Pons (tissue), 1 donor: Measurements from ENCODE around the gene TMEM72.

Experiments
- DNase-seq: peaks from one replicate; pipeline ENCODE4 v3.0.0-alpha.2; 2016; ENCODE audit warnings: low spot score

TMEM72 gene

DNA sequence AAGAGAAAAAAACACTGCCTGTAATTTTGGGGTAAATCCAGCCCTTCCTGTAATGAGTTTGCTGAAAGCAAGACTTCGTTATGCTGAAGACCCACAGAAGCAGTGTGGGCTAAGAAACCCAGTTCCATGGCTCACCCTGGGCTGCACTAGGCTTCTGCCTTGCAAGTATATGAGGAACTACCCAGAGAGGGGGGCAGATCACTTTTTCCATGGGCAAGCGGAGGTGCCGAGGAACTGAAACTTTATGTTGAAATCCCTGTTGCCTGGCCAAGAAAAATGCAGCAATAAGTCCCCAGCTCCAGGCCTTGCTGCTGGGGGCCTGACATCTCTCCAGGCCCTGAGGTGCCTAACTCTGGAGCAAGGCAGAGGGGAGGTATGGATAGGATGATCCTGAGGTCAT, 57.0 kb downstream of the TMEM72 start:
- DNase-seq = peak; percentile 85

DNA sequence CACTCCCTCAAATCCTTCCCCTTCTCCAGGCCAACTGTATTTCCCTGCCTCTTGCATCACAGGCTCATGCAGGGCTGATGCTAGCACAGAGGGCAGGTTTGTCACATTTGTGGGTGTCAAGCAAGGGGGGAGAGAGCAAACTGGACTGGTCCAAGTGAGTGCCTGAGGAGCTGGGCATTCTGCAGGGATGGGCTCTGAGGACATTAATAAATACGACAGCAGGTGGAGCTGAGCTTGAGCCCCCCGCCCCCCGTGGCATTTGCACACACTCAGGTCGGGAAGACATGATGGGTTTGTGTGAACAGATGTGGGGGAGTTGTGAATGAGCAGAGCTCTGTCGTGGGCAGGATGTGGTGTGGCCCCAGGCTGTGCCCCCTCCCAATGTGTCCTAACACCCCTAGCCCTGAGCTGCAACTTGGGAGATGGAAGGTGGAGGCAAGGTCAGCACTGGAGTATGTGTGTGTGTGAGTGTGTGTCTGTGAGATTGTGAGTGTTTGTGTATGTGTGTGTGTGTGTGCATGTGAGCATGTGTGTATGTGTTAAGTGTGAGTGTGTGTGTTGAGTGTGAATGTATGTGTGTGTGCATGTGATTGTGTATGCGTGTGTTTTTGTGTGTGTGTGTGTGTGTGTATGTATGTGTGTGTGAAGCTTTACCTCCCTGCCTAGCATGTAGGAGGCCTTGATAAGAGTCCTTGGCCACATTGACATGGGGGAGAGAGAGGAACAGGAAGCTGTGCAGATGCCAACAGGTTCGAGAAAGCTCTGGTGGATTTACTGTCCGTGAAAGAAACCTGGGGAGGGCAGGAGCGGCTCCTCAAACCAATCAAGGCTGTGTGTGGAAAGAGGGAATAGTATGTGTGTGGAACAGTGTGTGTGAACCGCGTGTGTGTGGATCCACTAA, 57.6 kb downstream of the TMEM72 start:
- no peak for DNase-seq

DNA sequence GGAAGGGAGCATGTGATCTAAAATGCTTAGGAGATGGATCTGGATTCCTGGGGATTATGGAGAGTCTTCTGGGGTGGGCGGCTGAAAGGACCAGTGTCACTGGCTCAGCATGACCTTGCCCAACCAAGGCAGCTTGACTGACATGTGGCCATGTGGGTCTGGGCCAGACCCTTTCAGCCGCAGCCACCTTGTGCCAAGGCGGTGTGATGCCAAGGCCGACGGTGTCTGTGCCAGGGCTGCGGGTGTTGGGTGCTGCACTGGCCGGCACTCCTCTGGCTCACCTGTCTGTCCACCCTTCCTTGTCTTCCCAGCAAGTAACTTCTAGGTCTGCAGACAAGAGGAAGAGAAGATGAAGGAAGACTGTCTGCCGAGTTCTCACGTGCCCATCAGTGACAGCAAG, 58.7 kb downstream of the TMEM72 start:
- no peak for DNase-seq

DNA sequence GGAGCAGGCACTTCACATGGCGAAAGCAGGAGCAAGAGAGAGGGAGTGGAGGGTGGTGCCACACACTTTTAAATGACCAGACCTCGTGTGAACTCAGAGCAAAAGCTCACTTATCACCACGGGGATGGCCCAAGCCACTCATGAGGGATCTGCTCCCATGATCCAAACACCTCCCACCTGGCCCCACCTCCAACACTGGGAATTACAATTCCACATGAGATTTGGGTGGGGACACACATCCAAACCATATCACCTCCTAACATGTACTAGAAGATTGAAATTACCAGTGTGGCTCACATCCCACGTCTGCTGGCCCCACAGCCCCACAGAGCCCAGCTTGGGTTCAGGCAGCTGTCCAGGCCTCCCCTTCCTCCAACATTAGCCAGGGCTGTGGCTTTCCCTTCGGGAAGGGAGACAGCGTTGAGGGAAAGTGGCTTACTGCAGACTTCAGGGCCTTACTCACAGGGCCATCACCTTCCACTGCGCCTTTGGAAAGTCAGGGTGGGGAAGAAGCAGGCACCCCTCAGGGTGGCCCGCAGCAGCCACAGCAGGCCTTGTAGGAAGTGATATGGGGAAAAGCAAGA, 59.8 kb downstream of the TMEM72 start:
- no peak for DNase-seq

DNA sequence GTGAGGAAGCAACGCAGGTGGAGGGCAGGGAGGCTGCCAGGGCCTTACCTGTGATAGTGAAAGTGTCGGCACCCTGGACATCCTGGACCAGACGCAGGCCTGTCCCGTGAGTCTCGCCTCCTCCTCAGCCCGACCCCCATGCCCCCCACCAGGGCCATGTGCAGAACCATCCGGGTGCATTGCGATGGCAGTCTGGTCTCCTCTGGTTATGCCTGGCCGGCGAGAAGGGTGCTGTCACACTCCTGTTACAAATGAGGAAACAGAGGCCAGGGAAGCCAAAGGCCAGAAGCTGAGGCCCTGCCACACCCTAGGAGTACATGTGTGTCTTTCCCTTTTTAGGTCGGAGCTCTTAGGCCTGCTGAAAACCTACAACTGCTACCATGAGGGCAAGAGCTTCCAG, 60.3 kb downstream of the TMEM72 start:
- no peak for DNase-seq

DNA sequence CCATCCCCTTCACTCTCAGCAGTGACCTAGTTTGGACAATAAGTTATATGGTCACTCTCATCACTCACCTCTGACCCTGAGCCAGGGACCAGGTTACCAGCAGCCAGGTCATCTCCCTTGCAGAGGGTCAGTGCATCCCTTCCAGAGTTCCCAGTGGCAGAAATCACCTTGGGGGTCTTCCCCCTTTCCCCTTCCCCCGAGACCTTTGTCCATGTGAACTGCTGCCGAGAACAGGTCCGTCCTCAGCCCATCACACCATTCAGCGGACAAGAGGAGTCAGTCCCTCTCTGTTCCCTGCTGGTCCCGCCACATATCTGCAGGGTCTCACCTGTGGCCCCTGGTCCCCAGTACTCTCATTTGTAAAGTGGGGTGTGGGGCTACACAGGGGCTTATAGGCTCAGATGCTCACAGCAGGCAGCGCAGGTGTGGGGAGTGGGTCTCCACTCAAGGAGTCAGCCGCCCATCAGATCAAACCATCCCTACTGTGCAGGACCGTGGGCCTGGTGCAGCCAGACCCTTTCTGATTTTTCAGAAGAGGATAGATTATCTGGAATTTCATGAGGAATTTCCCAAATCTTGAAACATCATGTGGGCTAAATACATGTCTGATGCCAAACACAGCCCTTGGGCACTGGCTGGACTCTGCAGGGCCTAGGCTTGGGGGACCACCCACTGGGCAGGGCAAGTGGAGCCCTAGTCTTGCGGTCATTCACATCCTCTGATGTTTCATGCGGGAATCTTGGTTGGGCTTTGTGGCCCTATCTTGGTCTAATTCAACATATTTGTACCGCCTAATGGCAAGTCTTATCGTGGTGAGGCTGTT, 61.0 kb downstream of the TMEM72 start:
- DNase-seq = no peak

DNA sequence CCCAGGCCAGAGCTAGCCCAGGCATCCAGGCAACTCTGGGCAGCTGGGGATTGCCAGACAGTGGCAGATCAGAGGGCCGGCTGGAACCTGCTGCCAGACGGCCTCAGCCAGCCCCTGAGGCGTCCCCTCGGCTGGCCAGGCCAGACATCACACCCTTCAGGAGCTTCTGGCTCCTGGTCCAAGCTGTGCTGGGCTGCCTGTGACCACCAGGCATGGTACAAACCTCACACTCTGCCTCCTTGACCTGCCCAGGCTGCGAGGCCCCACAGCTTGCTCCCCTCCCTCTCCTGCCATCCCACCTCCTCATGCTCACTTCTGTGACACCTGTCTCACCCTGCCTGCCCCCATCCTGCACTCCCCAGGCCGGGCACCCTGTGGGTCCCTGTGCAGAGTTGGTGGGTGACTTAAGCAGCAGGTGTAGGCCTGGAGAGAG, 61.8 kb downstream of the TMEM72 start:
- no peak for DNase-seq

DNA sequence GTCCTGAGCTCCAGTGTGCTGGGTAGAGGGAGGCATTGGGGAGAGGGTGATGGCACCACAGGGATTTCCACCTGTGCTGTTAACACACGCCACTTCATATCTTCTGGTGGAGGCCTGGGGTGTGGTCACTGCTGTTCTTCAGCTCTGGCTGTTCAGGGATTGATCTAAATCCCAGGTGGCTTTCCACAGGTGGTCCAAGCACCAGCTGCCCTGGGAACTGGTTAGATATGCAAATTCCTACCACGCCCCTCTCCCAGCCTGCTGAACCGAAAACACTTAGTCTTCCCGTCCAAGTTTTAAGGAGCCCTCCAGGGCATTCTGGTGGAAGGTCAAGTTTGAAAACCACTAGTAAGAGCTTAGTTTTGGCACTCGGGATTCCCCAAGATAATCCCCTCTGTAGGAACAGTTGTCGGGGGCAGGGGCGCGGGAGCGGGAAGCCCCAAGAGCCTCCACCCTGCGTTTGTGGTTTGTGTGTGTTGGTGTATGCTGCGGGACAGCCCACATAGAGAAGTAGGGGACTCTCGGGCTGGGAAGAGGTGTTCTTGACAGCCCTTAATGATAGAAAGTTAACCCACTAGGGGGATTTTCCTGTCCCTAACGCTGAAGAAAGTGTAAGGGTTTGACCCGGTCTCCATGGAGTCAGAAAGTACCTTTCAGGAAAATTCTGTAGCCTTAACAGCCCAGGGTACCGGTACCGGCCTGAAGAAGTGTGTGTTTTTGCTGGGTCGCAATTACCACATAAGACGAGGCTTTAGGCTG, 62.4 kb downstream of the TMEM72 start:
- no peak for DNase-seq

DNA sequence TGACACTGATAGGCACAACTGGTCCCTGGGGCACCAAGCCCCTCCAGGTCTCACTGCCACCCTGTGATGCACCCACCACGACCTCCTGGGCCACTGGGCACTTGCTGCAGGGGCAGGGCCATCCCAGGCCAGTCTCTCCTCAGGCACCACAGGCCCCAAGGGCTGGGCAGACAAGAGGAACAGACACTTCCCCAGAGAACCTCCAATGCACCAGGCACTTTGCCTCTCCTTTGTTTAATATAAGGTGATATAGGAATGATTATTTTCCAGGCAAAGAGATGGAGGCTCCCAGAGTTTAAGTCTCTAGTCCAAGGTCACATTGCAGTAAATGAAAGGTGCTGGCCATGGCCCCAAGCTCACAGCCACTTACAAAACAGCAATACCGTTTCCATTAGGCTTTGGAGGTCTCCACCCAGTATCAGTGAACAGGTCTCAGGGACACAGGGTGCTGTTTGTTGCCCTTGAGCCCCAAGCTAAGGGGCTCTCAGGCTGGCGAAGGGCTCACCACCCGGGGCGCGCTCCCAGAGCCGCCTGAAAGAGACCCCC, 63.0 kb downstream of the TMEM72 start:
- DNase-seq = no peak

DNA sequence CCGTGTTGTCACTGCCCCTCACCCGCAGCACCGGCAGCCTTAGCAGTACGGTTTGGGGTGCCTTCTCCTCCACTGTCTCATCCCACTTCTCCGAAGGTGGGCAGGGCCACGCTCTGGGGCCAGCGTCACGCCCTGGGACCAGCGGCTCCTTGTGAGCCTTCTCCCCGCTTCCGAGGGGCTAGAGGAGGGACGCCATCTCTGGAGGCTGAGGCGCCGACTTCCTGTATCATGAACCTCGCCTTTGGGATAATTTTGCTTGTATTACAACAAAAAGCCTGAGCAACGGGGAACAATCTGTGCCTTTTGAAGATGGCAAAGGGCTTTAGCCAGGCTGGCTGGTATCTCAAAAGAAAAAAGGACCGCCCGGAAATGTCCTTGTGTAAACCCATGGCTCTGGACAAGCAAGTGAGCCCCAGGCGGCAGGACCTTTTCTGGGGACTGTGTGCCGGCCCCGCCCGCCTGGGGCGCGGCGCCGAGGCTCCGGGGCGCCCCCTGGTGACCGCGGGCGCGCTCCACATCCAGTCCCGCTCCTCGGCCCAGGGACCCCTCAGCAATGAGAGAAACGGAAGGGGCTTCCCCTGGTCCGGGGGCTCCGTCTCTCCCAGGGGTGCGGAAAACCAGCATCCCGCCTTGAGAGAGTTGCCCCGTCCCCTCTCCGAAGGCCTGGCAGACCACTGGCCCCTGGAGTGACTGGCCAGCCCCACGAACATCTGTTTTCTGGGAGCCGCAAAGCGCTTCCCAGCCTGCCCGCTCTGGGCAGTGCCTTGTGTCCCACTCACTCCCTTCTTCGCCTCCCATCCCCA, 63.7 kb downstream of the TMEM72 start:
- peak; percentile 77 for DNase-seq

DNA sequence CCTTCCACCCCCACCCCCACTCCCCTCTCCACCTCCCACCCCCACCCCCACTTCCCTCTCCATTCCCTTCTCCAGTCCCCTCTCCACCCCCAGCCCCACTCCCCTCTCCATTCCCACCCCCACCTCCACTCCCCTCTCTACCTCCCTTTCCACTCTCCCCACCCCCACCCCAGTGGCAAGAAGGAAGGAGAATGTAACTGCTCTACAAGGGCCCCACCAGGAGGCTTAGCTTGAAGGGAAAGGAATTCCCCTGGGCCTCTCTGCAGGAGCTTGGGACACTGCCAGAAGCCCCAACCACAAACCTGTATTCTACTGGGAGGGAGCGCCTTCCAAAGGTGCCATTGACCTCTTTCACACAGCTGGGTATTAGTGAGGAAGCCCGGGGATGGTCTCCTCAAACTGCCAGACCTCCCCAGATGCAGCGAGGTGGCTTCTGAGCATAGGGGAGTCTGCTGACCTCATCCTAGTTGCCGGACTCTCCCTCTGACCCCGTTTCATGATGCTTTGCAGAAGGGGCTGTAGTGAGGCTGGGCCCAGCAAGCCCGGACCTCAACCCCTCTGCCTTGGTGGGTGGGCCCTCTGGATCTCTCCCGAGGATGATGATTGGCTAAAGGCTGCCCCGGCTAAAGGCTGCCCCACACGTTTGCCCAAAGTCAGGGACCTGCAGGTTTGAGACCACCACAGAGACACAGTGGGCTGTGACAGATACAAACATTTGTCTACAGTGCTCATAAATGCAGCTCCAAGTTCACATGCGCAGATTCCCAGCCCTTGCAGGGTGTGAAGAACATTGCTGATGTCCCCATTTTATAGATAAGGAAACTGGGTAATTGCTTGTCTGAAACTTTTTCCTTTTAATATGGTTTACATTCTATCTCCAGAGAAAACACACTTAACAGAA, 64.5 kb downstream of the TMEM72 start:
- no peak for DNase-seq

DNA sequence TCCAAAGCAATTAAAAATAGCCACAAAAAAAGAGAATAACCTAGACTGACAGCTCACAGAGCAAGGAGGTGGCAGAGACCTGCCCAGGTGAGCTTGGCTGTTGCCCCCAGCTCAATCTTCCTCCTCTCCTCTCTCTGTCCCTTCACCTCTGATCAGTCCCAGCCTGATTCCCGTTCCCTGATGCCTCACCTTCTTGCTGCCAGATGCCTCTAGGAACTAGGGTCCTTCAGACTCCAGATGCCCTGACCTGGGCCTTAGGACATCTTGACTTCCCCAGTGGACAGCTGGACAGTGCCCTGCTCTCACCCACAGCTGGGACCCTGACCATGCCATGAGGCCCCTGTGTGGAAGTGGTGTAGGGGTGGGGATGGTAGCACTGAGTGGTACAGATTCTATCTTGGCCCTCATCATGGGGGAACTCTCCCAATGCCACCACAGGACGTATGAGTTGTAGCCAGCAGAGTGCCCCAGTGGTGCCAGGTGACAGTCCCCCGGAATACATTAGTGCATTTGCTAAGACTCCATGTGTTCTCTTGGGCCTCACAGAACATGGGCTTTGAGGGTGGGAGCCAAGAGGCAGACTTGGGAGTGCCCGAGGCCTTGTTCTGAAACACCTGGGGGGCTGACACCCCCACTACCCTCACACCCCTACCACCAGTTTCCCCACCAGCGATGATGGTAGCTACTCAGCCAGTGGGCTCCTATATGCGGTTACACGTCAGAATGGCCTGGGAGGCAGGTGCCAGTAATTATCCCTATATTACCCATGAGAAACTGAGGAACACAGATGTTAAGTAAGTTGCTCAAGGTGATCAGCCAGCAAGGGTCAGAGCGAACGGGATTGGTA, 65.4 kb downstream of the TMEM72 start:
- DNase-seq = no peak

DNA sequence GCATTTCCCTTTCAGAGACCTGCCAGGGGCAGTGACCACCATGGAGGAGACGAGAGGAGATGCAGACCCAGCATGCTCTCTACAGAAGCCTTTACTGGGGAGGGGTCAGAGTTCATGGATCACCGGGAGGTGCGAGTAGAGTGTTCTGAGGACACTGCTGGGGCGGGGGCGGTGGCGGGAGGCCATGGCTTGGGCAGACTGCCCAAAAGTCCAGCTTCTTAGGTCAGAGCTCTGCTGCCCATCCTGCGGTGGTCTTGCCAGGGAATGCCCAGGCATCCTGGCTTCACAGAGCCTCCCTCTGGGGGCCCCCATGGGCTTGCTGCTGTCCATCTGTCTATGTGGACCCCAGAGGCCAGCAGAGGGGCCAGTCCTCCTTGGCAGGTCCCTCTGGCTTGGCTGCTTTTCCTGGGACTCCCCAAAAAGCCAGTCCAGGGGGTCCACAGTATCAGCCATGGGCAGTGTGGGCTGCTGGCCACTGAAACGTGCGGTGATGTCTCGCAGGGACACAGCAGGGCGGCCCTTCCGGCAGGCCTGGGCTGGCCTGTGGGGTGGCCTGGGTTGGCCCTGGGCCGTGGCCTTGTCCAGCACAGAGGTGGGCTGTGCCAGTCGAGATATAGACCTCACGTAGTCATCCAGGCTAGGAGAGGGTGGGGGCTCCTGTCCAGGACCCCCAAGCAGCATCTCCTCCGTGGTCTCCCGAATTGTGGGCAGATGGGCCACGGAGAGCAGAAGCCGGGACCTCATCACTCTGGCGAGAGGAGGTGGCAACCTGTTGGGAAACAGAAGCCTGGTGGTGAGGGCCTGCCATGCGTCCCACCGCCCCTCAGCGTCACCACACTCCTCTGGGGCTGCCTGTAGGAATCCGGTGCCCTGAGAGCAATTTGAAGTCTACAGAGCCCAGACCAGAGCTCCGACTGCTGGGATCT, 66.4 kb downstream of the TMEM72 start:
- DNase-seq = no peak

DNA sequence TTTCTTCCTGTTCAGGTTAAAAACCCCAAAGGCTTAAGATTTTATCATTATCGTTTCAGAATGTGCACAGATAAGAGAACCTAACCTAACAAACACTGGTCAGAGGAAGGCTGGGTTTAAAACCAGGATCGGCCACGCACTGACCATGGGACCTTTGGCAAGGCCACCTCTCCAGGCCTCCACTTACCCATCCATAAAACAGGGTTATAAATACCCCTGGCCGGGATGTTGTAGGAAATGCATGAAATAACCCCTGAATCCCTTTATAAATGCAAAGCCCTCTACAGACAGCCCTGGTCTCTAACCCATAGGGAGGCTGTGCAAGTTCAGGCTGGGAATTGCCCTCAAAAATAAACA, 67.1 kb downstream of the TMEM72 start:
- no peak for DNase-seq

DNA sequence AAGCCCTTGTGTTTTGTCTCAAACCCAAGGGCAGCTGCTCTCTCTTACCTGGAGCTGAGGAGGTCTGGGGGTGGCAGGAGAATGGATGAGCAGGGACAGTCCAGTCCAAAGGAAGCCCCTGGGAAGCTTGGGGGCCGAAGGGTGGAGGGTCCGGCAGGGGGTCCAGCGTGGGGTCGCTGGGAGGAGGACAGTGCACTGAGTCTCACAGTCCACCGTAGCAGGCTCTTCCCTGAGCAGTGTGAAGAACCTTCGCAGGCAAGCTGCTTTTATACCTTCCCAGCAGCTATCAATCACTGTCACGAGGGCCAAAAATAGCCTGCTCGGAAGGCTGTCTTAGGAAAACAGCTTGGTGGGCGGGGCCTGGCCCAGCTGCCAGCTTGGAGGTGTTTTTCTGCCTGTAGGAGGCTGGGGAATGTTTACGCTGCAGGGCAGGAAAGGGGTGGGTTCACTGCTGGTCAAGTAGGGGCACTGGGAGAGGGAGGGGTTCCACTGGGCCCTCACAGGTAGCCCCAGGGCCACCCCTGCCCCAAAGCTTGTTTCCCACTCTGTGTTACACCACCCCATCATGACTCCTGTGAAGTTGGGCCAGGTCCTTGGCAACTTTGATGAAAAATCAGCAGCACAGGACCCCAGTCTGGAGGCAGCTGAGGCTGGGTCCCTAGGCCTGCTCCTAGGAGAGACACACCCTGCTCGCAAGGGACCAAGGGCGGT, 67.6 kb downstream of the TMEM72 start, which contains the start of gene DEPP1:
DEPP1 (minus strand) TSS at position 240 of the 711 bp plus-strand sequence. CDS start 779 bp downstream, outside the sequence.
- DNase-seq = peak; percentile 78

DNA sequence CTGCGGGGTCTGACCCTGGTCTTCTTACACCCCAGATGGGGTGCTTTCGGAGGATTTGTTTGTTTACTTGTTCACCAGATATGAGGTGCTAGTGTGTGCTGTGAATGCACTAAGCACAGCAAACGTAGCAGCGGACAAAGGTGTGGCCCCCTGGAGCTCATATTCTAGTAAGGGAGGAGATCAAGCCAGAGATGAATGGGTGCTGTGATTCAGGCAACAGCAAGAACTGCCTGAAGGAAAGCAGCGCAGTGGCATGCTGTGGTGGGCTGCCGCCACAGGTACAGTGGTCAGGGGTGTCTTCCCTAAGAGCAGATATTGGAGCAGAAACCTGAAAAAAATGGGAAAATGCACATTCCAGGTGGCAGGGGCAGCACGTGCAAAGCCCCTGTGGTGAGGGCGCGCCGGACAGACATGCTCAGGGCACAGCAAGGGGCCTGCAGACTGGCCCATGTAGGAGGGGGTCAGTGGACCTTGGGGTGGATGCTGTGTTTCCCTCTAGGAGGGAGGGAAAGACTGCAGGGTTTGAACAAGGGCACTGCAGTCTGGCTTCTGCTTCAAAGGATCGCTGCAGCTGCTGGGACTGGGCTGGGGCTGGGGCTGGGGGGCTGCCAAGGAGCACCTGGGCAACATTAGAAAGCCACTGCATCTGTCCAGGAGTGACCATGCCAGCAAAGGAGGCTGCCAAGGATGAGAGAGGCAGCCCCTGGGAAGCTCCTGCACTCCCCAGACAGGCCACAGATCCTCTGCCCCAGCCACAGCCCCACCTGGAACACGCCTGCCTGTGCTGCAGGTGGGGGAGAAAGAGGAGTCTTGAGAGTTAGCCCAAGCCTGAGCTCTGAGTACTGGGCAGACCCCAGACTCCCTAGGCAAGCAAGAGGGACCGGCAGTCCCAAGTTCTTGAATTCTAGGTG, 68.4 kb downstream of the TMEM72 start:
- no peak for DNase-seq
